A673 (cell line): ENCODE results near the gene LMBRD1. TPM values are rescaled to one million over a fixed set of nuclear protein-coding genes. Genes with fewer than 3 reads are reported as not detected.

ENCODE experiments used
- BruUV-seq: library from RNA; stranded (reverse); fragments of 400-500 nt; replicated peaks from 2 replicates; lab custom pipeline; 2021; lab: Mats Ljungman, UMichigan
- CTCF ChIA-PET: fragments of 300-600 bp; sonication (Branson Sonifier 250); formaldehyde crosslinking; loops from one replicate; lab custom pipeline; 2022; ENCODE audit warnings: antibody characterized with exemption; lab: Charles Lee
- POLR2A ChIA-PET: fragments of 300-600 bp; sonication (Branson Sonifier 250); formaldehyde crosslinking; loops from one replicate; lab custom pipeline; 2022; ENCODE audit warnings: antibody characterized with exemption; ENCODE audit not compliant: low non-redundant PET; lab: Charles Lee
- DNase-seq: peaks from one replicate; pipeline ENCODE4 v3.0.0-alpha.2; 2015; ENCODE audit warnings: low spot score
- H3K27ac ChIP-seq: fragments of 200-600 bp; sonication (generic); 2 replicates; pipeline ENCODE4 v1.5.1; 2016; ENCODE audit warnings: mixed run types, low read depth, mild to moderate bottlenecking, mixed read lengths, antibody characterized with exemption, low read length; ENCODE audit not compliant: poor library complexity, severe bottlenecking
- H3K27me3 ChIP-seq: fragments of 200-600 bp; sonication (generic); replicated peaks from 2 replicates; pipeline ENCODE4 v1.6.1; 2017; ENCODE audit warnings: mixed run types, low read depth, mild to moderate bottlenecking, mixed read lengths, antibody characterized with exemption, low read length; ENCODE audit not compliant: insufficient read depth, poor library complexity
- H3K36me3 ChIP-seq: fragments of 200-600 bp; sonication (generic); 2 replicates; pipeline ENCODE4 v1.6.1; 2016; ENCODE audit warnings: mixed run types, mild to moderate bottlenecking, mixed read lengths, antibody characterized with exemption, low read length; ENCODE audit not compliant: insufficient read depth, poor library complexity, severe bottlenecking
- H3K4me1 ChIP-seq: fragments of 200-600 bp; sonication (generic); 2 replicates; pipeline ENCODE4 v1.6.1; 2017; ENCODE audit warnings: mixed run types, mild to moderate bottlenecking, mixed read lengths, antibody characterized with exemption, low read length; ENCODE audit not compliant: insufficient read depth, poor library complexity, severe bottlenecking
- H3K4me3 ChIP-seq: fragments of 200-600 bp; sonication (generic); 2 replicates; pipeline ENCODE4 v1.5.1; 2016; ENCODE audit warnings: low read depth, mixed run types, mild to moderate bottlenecking, mixed read lengths, low read length; ENCODE audit not compliant: poor library complexity, severe bottlenecking
- H3K9me3 ChIP-seq: fragments of 200-600 bp; sonication (generic); 2 replicates; pipeline ENCODE4 v1.6.1; 2016; ENCODE audit warnings: mixed run types, low read depth, mild to moderate bottlenecking, mixed read lengths, antibody characterized with exemption, low read length; ENCODE audit not compliant: poor library complexity, severe bottlenecking
- CTCF ChIP-seq: fragments of 300-800, 200-600 bp; sonication (generic); conservative IDR thresholded peaks from 2 replicates; pipeline ENCODE4 v1.5.1; 2017; ENCODE audit warnings: low read depth, mild to moderate bottlenecking, antibody characterized with exemption, low read length, moderate library complexity, mixed read lengths
- EZH2 ChIP-seq: fragments of 200-600 bp; sonication (generic); IDR thresholded peaks from 2 replicates; pipeline ENCODE4 v1.6.1; 2017; ENCODE audit warnings: borderline replicate concordance, low read depth, mild to moderate bottlenecking, mixed read lengths, antibody characterized with exemption, low read length; ENCODE audit not compliant: poor library complexity, severe bottlenecking
- intact Hi-C: fragments of 100-400 bp; cut with micrococcal nuclease; formaldehyde crosslinking; loops from one replicate; pipeline ENCODE4 v1.10.0; 2022; ENCODE audit not compliant: unreplicated experiment
- total RNA-seq: library from RNA; stranded (reverse); gene quantifications from 2 replicates; pipeline ENCODE4 v1.2.3, GENCODE V29; 2021

The LMBRD1 gene
- total RNA-seq, 1 experiment from 2014 or later, result 19.8 TPM

- POLR2A ChIA-PET, result no interaction called here
- no TSS peak for BruUV-seq
- Histone ChIP-seq H3K36me3 (no peaks in the 10 kb centered on the region), H3K27me3 (no peaks in the 10 kb centered on the region), H3K4me1 (no peaks in the 10 kb centered on the region), H3K4me3 (no peak overlapping the region), H3K27ac (no peak overlapping the region), H3K9me3 (no peaks in the 10 kb centered on the region)
- intact Hi-C loops, result no loop called here
- CTCF ChIA-PET, result no interaction called here
- TF ChIP-seq CTCF, result no peak
- TF ChIP-seq EZH2, result no peak
- DNase-seq, result no peak
These were observed 103.0 kb downstream of the LMBRD1 start for GRCh38 chr6:69693762-69694161.

GRCh38 chr6:69690986-69691385 lies 105.8 kb downstream of the LMBRD1 start:
- no peaks in the 10 kb centered on the region for H3K9me3 ChIP-seq
- intact Hi-C loops, result no loop called here
- H3K27me3 ChIP-seq, result no peaks in the 10 kb centered on the region
- DNase-seq, result no peak
- H3K27ac ChIP-seq, result no peak overlapping the region
- no peaks in the 10 kb centered on the region for H3K36me3 ChIP-seq
- H3K4me1 ChIP-seq, result no peaks in the 10 kb centered on the region
- TF ChIP-seq CTCF, result no peak
- no peak for TF ChIP-seq EZH2
- BruUV-seq, result no TSS peak
- H3K4me3 ChIP-seq, result no peak overlapping the region
- ChIA-PET POLR2A (no interaction called here), CTCF (no interaction called here)

- H3K27ac ChIP-seq, result no peak overlapping the region
- BruUV-seq, result no TSS peak
- no peak overlapping the region for H3K4me3 ChIP-seq
- TF ChIP-seq CTCF (no peak), EZH2 (no peak)
- H3K36me3 ChIP-seq, result no peaks in the 10 kb centered on the region
- intact Hi-C loops, result no loop called here
- H3K27me3 ChIP-seq, result no peaks in the 10 kb centered on the region
- peaks cover 10% of the 10 kb centered on the region for H3K4me1 ChIP-seq
- CTCF ChIA-PET, result no interaction called here
- no peaks in the 10 kb centered on the region for H3K9me3 ChIP-seq
- DNase-seq, result no peak
- POLR2A ChIA-PET, result no interaction called here
These were observed 116.5 kb downstream of the LMBRD1 start for GRCh38 chr6:69680302-69680701.
